ENCODE data around the gene PILRA.

- TF ChIP-seq, protein P1, sequence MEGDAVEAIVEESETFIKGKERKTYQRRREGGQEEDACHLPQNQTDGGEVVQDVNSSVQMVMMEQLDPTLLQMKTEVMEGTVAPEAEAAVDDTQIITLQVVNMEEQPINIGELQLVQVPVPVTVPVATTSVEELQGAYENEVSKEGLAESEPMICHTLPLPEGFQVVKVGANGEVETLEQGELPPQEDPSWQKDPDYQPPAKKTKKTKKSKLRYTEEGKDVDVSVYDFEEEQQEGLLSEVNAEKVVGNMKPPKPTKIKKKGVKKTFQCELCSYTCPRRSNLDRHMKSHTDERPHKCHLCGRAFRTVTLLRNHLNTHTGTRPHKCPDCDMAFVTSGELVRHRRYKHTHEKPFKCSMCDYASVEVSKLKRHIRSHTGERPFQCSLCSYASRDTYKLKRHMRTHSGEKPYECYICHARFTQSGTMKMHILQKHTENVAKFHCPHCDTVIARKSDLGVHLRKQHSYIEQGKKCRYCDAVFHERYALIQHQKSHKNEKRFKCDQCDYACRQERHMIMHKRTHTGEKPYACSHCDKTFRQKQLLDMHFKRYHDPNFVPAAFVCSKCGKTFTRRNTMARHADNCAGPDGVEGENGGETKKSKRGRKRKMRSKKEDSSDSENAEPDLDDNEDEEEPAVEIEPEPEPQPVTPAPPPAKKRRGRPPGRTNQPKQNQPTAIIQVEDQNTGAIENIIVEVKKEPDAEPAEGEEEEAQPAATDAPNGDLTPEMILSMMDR (optimal IDR thresholded peaks at IDR 0.05 in 1 of 3, IDR thresholded peaks at IDR 0.05 in 1 of 3, conservative IDR thresholded peaks at IDR 0.05 in 1 of 3; ENCODE audit: extremely low read depth in 1 of 3, insufficient read depth in 2 of 3, low read length in 3 of 3): no peak
- no peak for TF ChIP-seq EZH2 (IDR thresholded peaks at IDR 0.05; ENCODE audit: low read length)
Measured at GRCh38 chr7:100356416-100357068, 16.7 kb upstream of the PILRA start.

Measured in keratinocyte (primary cell).